Activated CD4-positive, alpha-beta T cell treated with anti-CD3 and anti-CD28 coated beads, Interleukin-2, amount 50 U/mL, for 16 hours (primary cell): ENCODE measurements around the gene TOP2A.
"Not testable (repeated sequence)": the region's sequence is repeated elsewhere in the genome, so short reads cannot be mapped to it uniquely, and the experiment has no call there.

Source experiments
- DNase-seq: peaks from one replicate; pipeline ENCODE4 v3.0.0-alpha.2; 2020

TOP2A gene

DNA sequence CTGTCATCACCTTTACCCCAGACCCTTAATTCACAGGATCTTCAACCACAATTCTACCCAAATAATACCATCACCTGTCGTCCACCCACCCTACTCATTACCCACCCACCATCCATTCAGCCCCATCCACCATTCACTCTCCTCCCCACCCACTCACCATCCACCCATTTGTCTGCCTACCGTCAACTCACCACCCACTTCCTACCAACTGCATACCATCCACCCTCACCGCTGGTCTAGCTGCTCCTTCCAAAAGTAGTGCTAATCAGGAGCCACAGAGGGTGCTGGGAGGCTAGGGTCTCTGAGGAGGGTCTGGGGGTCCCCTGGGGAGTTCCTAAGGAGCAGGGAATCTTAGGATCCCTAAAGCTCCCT is 13.5 kb upstream of the TOP2A start:
- no peak for DNase-seq

DNA sequence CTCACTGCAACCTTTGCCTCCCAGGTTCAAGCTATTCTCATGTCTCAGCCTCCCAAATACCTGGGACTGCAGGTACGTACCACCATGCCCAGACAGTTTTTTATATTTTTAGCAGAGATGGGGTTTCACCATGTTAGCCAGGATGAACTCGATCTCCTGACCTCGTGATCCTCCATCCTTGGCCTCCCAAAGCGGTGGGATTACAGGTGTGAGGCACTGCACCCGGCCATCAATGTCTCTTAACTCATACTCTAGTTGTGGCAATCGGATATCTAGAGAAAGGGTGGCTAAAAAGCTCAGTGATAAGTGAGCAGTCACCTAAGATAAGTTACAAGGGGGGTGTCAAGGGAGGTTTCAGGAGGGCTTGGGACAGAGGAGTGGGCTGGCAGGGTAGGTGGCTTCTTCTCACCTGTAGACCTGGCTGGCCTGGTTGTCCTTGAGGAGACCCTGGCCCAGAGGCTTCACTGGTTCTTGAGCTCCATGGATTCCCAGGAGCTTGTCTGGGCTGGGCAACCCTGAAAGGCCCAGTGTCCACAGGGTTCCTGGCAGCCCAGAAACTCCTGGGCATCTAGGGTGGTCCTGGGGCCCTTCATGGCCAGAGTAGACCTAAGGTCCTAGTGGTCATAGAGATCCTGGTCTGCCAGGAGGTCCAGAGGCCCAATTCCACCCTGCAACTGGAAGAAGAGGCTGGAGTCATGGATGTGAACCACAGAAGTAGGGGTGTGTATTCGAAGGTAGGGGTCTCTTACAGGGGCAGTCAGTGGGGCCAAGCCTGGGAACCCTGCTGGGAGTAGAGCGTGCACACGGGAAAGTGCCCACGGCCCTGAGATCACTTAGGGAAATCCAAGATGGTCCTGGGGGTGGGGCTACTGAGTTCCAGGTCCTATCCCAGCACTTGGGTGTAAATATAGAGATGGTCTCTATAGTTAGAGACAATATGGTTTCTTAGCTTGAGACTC is 12.9 kb upstream of the TOP2A start:
- no peak for DNase-seq

DNA sequence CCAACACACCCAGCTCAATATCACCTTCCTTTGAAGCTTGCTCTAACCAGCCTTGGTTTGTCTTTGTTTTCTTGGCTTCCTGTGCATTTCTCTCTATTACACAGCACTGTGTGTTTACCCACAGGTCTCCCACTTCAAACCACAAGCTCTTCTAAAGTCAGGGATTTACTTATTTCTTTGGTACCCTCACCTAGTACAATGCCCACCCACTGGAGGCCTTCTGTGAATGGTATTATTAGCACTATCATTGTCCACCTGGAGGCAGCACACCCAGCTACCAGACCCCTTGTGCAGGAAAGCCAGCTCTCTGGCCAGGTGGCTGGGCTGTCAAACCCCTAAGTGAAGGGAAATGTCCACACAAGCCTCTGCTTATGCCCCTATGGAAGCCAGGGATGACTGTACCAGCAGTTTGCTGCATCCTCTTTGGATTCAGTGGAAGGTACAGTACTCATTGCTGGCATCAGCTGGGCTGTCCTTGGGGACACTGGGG is 9.4 kb upstream of the TOP2A start:
- peak; percentile 73 for DNase-seq

DNA sequence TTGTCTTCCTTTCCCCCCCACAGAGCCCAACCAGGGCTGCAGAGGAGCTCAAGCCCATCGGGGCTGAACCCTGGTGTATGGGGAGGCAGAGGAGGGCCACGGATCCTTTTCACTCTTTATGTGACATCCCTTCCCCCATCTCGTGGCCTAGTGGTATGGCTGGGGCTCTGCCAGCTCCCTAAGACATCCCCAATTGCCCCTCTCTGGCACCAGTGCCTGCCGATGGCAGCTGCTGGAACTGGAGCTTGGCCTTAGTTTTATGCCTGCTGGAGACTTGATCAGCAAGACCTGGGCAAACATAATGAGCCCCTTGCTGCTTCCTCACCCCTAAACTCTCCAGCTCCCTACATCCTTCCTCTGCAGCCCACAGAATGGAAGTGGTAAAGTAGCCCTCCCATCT is 8.0 kb upstream of the TOP2A start:
- no peak for DNase-seq

DNA sequence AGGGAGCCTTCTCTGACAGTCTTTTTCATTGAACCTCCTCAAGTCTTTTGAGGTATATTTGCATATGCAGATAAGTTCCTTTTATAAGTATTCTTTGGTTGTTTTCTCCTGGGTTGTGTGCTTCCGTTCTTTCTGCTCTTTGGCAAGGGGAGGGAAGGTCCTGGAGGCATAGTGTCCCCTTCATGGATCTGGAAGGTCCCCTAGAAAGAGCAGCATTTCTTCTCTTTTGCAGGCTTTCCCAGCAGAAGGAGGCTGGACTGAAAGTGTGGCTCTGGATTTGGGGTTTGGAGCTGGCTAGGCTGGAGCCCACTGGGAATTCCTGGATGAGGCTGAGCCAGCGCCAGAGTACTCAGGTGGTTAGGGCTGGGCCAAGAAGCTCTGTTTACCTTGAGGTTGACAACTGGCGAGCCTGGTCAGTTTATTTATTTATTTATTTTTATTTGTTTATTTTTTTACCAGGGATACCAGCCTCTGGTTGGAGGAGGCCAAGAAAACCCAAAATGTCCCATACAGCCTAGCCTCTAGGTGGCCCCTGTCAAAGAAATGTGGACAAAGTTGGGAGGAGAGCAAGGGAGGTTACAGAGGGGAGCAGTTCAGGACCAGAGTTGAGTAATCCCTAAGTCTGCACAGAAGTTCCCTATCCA is 5.4 kb upstream of the TOP2A start:
- no peak for DNase-seq

DNA sequence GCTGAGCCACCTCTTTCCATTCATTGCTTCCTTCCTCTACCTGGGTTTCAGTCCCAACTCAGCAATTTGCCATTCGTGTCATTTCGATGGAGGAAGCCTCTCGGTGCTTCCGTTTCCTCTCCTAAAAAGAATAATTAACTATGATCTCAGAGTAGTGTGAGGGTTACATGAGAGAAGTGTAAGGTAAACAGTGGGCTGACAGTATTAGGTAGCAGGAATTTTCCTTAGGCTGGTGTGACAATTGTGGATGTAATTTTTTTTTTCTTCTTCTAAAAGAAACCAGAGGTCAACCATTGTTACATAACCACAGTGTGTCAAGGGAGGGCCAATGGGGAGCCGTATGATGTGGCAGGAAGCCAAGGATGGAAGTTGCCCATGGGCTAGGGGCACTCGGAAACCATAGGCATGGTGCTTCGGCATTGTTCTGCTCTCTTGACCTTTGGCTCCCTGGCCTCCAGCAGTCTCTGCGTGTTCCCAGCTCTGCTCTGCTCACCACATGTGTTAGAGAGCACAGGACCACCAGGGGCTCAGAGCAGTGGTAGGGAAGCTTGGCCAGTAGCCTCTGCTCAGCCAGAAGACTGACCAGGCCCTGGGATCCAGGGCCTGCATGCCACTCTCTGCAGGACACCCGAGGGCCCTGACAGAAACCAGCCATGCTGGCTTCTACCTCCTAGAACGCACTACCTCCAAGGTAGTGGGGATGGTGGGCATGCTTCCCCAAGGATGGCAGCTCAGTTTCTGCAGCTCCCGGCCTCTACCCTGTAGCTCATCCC is 2.0 kb upstream of the TOP2A start:
- DNase-seq: peak; percentile 56

DNA sequence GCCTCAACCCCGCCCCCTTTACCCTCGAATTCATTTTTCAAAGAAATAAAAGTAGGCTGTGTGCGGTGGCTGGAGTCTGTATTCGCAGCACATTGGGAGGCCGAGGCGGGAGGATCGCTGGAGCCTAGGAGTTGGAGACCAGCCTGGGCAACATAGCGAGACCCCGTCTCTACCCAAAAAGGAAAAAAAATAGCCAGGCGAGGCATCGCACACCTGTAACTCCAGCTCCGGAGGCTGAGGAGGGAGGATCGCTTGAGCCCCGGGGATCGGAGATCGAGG is 671 bp upstream of the TOP2A start:
- DNase-seq: no peak

DNA sequence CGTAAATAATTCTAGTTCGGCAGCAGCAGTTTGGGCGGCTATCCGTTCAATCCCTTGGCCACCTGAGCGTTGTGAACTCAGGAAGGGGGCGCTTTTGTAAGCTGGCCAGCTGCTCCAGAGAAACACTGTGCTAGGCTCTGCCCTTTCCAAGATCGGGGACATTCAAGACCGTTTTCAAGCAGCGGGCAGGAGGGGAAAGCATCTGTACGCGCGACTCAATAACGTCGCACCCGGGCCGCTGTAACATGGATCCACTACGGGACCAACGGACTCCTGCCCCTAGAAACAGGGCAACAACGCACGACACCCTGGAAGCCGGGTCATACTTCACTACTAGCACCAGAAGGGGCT is 463 bp downstream of the TOP2A start:
- DNase-seq: peak; percentile 38

DNA sequence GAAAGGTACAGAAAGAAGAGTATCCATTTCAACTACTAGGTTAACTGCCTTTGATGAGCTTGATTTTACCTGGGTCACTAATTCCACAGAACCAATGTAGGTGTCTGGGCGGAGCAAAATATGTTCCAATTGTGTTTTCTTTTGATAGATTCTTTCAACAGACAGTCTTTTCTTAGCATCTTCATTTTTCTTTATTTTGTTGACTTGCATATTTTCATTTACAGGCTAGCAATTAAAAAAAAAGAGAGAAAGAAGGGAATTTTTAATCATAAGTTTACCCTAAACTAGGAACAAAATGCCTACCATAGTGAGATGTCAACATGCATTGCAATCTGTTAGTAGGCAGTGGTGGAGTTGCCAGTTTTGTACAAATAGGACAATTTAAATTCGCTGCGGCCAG is 1.0 kb downstream of the TOP2A start:
- no peak for DNase-seq

DNA sequence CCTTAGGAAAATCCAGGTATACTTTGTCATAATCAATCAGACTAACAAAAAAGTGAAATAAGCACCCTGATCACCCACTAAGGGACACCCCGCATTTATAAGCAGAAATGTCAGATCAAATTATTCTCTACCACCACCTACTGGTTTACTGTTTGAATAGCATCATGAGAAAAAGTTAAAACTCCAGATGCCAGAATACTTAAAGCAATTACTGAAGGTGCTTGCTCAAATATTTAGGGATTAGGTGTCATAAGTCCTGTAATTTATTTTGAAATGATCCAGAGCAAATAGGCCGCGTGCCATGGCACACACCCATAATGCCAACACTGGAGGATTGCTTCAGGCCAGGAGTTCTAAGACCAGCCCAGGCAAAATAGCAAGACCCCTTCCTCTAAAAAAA is 2.3 kb downstream of the TOP2A start:
- peak; percentile 50 for DNase-seq

DNA sequence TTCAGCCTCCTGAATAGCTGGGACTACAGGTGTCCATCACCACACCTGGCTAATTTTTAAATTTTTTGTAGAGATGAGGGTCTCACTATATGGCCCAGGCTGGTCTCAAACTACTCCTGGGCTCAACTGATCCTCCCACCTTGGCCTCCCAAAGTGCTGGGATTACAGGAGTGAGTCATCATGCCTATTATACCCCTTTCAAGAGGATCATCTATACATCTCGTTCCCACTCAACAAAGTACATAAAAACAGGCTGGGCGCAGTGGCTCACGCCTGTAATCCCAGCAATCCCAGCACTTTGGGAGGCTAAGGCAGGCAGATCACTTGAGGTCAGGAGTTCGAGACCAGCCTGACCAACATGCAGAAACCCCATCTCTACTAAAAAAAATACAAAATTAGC is 3.4 kb downstream of the TOP2A start:
- DNase-seq: not testable (repeated sequence)

DNA sequence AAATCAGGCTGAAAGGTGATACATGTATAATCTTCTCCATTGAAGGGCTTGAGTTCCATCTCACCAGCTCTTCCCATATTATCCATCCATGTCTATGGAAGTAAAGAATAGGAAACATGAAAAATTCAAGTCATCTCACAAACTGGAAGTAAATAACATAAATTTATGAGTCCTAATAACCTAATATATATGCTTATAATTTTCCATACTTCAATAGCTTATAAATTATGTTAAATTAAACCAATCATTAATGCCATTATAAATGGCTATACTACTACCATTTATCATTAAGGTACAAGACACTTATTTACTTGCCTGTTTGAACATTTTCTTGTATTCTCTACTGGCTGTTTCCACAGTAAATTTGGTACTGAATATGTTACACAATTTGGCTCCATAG is 4.8 kb downstream of the TOP2A start:
- DNase-seq: no peak

DNA sequence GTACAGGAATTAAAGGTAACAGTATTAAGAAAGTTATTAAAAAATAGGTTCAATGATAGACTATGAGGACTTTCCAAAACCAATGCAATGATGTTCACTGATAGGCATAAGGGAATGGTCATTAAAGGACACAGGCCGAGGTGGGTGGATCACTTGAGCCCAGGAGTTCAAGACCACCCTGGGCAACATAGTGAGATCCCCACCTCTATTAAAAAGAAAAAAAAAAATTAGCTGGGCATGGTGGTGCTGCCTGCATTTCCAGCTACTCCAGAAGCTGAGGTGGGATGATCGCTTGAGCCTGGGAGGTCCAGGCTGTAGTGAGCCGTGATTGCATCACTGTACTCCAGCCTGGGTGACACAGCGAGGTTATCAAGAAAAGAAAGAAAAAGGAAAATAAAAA is 5.9 kb downstream of the TOP2A start:
- DNase-seq: no peak

DNA sequence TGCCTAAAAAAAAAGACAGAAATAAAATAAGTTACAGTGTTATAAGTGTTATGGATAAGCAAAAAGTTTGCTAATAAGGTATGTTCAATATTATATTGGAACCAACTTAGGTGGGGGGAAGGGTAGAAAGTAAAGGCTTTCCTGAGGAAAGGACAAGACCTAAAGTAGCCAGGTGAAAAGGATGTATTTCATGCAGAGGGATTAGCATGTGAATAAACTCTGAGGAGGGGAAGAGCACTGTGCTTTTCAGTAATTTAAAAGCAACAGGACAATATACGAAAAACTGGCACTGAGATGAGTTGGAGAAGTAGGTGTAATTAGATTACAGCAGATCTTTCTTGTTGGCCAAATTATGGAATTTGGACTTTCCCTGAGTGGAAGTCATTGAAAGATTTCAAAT is 7.6 kb downstream of the TOP2A start:
- DNase-seq: no peak

DNA sequence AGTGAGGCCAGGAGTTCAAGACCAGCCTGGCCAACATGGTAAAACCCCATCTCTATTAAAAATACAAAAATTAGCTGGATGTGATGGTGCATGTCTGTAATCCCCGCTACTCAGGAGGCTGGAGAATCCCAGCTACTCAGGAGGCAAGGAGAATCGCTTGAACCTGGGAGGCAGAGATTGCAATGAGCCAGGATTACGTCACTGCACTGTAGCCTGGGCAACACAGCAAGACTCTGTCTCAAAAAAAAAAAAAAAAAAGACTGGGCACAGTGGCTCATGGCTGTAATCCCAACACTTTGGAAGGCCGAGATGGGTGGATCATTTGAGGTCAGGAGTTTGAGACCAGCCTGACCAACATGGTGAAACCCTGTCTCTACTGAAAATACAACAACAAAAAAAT is 8.2 kb downstream of the TOP2A start:
- DNase-seq: not testable (repeated sequence)

DNA sequence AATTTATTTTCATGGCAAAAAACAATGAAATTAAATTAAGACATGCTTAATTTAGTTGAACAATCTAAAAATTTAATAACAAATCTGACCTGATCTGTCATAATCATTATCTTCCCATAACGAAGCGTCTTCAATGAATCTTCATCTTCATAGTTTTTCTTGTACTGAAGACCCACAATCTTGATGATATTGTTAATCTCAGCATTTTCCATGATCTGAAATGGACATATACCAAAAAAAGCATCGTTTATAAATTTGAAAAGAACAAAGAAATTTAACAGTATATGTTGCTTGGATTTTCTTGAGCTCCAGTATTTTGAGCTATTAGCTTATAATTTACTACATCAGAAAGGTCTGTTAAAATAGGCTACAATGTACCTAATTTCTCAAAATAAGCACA is 10.2 kb downstream of the TOP2A start:
- DNase-seq: no peak

DNA sequence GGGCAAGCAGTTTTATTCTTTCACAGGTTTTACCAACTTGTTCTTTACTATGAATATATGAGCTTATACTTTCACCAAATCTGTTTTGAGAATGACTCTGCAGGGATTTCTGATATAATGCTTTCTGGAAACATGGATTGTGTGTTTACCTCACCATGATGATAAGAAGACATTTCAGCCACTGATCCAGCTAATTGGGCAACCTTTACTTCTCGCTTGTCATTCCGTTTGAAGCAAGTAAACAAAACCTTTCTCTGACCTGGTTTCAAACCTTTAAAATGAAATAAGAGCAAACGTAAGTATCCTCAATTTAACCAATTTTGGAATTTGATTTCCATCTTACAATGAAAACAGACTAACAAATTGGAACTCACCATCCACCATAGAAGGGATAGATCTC is 13.7 kb downstream of the TOP2A start:
- DNase-seq: no peak

DNA sequence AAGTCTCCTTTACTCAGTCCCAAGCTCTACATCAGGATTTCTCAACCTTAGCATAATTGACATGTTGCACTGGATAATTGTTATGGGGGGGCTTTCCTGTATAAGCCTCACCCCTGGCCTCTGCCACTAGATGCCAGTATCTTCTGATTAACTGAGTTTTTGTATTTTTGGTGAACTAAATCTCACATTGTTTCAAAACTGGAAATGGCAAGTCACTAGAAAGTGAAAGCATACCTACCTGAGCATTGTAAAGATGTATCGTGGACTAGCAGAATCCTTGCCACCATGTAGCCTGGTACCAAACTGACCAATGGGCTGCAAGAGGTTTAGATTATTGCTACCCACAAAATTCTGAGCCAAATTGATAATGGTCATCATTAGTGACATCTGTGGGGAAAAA is 15.0 kb downstream of the TOP2A start:
- no peak for DNase-seq

DNA sequence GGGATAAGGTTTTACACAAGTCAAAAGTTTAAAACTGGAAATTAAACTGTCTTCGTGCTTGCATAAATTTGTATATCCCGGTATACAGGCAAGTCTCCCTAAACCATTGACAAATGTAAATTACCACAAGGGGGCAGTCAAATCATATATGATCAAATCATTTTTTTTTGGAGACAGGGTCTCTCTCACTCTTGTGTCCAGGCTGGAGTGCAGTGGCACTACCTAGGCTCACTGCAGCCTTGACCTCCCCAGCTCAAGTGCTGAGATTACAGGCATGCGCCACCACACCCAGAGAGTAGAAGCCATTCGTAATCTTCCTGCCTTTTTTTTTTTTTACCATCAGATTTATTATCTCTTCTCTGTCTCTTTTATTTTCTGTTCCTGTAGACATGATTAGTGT is 18.5 kb downstream of the TOP2A start:
- DNase-seq: peak; percentile 27

DNA sequence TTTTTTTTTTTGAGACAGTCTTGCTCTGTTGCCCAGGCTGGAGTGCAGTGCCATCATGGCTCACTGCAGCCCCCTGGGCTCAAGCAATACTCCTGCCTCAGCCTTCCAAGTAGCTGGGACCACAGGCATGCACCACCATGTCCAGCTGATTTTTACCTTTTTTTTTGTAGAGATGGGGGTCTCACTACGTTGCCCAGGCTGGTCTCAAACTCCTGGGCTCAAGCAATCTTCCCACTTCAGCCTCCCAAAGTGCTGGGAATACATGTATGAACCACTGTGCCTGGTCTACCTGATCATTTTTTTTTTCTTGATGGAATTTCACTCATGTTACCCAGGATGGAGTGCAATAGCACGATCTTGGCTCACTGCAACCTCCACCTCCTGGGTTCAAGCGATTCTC is 31.1 kb downstream of the TOP2A start:
- not testable (repeated sequence) for DNase-seq

DNA sequence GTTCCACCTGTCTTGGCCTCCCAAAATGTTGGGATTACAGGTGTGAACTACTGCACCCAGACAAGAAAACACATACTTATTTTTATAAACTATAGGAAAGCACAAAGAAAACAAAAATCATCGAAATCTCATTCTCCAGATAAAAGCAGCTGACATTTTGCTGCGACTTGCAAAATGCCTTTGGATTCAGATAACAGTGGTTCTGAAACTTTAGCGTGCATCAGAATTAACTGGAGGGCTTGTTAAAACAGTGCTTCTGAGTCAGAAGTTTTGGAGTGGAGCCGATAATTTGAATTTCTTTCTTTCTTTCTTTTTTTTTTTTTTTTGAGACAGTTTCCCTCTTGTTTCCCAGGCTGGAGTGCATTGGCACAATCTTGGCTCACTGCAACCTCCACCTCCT is 35.4 kb downstream of the TOP2A start:
- DNase-seq: no peak

DNA sequence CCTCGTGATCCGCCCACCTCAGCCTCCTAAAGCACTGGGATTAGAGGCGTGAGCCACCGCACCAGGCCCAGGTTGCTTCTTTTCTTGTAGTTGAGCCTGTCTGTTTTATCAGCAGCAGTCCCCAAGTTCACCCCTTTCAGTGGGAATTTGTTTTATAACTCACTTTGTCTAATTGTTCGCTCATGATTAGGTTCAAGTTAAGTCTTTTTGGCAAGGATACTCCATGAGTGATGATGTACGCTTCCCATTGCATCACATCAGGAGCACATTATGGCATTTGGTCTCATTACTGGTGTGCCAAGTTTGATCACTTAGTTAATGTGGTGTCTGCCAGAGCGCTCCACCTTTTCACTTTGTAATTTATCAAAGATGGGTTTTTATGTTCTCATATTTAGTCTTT is 38.7 kb downstream of the TOP2A start:
- no peak for DNase-seq

DNA sequence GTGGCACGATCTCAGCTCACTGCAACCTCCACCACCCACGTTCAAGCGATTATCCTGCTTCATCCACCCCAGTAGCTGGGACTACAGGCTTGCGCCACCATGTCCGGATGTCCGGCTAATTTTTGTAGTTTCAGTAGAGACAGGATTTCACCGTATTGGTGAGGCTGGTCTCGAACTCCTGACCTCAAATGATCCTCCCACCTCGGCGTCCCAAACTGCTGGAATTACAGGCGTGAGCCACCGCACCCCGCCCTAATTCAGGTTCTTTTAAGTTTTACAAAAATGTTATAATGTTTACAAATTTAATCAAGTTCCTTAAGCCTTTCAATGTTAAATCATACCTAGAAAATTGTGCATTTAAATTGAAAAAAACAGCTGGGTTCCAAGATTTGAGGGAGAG is 39.9 kb downstream of the TOP2A start:
- no peak for DNase-seq

DNA sequence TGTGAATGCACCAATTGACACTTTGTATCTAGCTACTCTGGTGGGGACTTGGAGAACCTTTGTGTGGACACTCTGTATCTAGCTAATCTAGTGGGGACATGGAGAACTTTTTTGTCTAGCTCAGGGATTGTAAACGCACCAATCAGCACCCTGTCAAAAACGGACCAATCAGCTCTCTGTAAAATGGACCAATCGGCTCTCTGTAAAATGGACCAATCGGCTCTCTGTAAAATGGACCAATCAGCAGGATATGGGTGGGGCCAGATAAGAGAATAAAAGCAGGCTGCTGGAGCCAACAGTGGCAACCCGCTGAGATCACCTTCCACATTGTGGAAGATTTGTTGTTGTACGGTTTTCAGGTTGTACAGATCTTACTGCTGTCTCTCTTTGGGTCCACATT is 41.2 kb downstream of the TOP2A start:
- DNase-seq: peak; percentile 21
